Brain microvascular endothelial cell (primary cell): ENCODE results near the gene UBXN2A.

Experiments
- DNase-seq: peaks from one replicate; pipeline ENCODE4 v3.0.0-alpha.2; 2020
- H3K27ac ChIP-seq: fragments of 250-450 bp; sonication (Bioruptor Pico); 2 replicates; pipeline ENCODE4 v1.5.1; 2020; ENCODE audit warnings: mild to moderate bottlenecking, moderate library complexity
- H3K27me3 ChIP-seq: fragments of 250-450 bp; sonication (Bioruptor Pico); replicated peaks from 2 replicates; pipeline ENCODE4 v1.5.1; 2020; ENCODE audit warnings: mild to moderate bottlenecking
- H3K36me3 ChIP-seq: fragments of 250-450 bp; sonication (Bioruptor Pico); replicated peaks from 2 replicates; pipeline ENCODE4 v1.5.1; 2020; ENCODE audit warnings: mild to moderate bottlenecking
- H3K4me3 ChIP-seq: 2 replicates; pipeline ENCODE4 v1.5.1; 2011; ENCODE audit warnings: low read depth, mild to moderate bottlenecking, control low read depth, low read length, moderate library complexity
- CTCF ChIP-seq: IDR thresholded peaks from 2 replicates; pipeline ENCODE4 v1.5.1; 2011; ENCODE audit warnings: low read depth, mild to moderate bottlenecking, moderate library complexity, low read length, control low read depth, inconsistent platforms; ENCODE audit errors: missing control alignments
- in situ Hi-C: cut with HindIII; loops from 2 replicates; pipeline ENCODE4 v1.10.0; 2017; ENCODE audit warnings: low sequenced_read_pairs, low pct_ligation_motif_present

UBXN2A gene

GRCh38 chr2:24018241-24018640 lies 78.0 kb downstream of the UBXN2A start:
- no peak overlapping the region for H3K4me3 ChIP-seq
- H3K27ac ChIP-seq: no peak overlapping the region
- no peaks in the 10 kb centered on the region for H3K27me3 ChIP-seq
- no peaks in the 10 kb centered on the region for H3K36me3 ChIP-seq
- no peak for TF ChIP-seq CTCF
- in situ Hi-C loops: no loop called here
- DNase-seq: no peak

- no peak overlapping the region for H3K4me3 ChIP-seq
- TF ChIP-seq CTCF: no peak
- in situ Hi-C loops: no loop called here
Measured at GRCh38 chr2:24019729-24020128, 79.5 kb downstream of the UBXN2A start.

GRCh38 chr2:24020244-24020643 lies 80.0 kb downstream of the UBXN2A start:
- H3K36me3 ChIP-seq: peaks cover 4% of the 10 kb centered on the region
- H3K27me3 ChIP-seq: no peaks in the 10 kb centered on the region
- no peak for TF ChIP-seq CTCF
- in situ Hi-C loops: no loop called here
- H3K27ac ChIP-seq: no peak overlapping the region
- no peak overlapping the region for H3K4me3 ChIP-seq
- no peak for DNase-seq

More at GRCh38 chr2:24019729-24020128, 79.5 kb downstream of the UBXN2A start:
- Histone ChIP-seq H3K27ac (no peak overlapping the region), H3K27me3 (no peaks in the 10 kb centered on the region), H3K36me3 (peaks cover 4% of the 10 kb centered on the region)
- no peak for DNase-seq

GRCh38 chr2:24021122-24021998 lies 81.1 kb downstream of the UBXN2A start:
- in situ Hi-C loops: no loop called here
- H3K27ac ChIP-seq: no peak overlapping the region
- no peak overlapping the region for H3K4me3 ChIP-seq
- peak; percentile 52 for TF ChIP-seq CTCF
- H3K27me3 ChIP-seq: no peaks in the 10 kb centered on the region
- peaks cover 4% of the 10 kb centered on the region for H3K36me3 ChIP-seq
- DNase-seq: no peak

- no peak for DNase-seq
- Histone ChIP-seq H3K27ac (no peak overlapping the region), H3K36me3 (peaks cover 4% of the 10 kb centered on the region), H3K27me3 (no peaks in the 10 kb centered on the region), H3K4me3 (no peak overlapping the region)
- in situ Hi-C loops: no loop called here
- no peak for TF ChIP-seq CTCF
Measured at GRCh38 chr2:24022324-24022974, 82.2 kb downstream of the UBXN2A start.
